ENCODE measurements around the gene FAM9B.

Gene FAM9B

GRCh38 chrX:8980756-8981155, 53.2 kb downstream of the FAM9B start:
- Histone ChIP-seq H3K4me3 (ENCODE audit: low read length) (no peak overlapping the region), H3K9me3 (ENCODE audit: insufficient read depth, low read depth, low read length) (no peaks in the 10 kb centered on the region)

More at GRCh38 chrX:8980756-8981155, 53.2 kb downstream of the FAM9B start:
- Histone ChIP-seq H3K27ac (ENCODE audit: low read length) (no peak overlapping the region), H3K4me1 (ENCODE audit: insufficient read depth, low read length) (no peaks in the 10 kb centered on the region), H3K9ac (ENCODE audit: low read depth, low read length) (no peak overlapping the region), H3K36me3 (ENCODE audit: insufficient read depth, low read depth, low read length) (no peaks in the 10 kb centered on the region), H3K27me3 (ENCODE audit: insufficient read depth, low read length) (no peaks in the 10 kb centered on the region)
